HG02973 (cell line): ENCODE data around the gene CSNK1G3.
A peak's percentile ranks its signal among the peaks of the same experiment; 100 is the strongest.

Experiments used
- ATAC-seq: cut with Tn5 transposase; IDR thresholded peaks from one replicate; pipeline ENCODE4 v1.9.1; 2021; ENCODE audit warnings: moderate library complexity; ENCODE audit not compliant: unreplicated experiment

The CSNK1G3 gene

DNA sequence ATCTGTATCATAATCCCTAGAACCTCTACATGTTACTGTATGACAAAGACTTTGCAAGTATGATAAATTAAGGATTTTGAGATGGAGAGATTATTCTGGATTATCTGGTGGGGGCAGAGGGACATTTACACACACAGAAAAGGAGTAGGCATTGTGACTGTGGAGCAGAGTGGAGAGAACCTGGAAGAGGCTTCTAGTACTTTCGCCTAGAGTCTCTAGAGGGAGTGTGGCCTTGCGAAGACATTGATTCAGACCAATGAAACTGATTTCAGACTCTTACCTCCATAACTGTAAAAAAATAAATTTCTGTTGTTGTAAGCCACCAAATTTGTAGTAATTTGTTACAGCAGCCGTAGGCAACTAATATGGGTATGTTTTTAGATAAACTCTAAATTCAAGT, 45.9 kb downstream of the CSNK1G3 start:
- no peak for ATAC-seq

DNA sequence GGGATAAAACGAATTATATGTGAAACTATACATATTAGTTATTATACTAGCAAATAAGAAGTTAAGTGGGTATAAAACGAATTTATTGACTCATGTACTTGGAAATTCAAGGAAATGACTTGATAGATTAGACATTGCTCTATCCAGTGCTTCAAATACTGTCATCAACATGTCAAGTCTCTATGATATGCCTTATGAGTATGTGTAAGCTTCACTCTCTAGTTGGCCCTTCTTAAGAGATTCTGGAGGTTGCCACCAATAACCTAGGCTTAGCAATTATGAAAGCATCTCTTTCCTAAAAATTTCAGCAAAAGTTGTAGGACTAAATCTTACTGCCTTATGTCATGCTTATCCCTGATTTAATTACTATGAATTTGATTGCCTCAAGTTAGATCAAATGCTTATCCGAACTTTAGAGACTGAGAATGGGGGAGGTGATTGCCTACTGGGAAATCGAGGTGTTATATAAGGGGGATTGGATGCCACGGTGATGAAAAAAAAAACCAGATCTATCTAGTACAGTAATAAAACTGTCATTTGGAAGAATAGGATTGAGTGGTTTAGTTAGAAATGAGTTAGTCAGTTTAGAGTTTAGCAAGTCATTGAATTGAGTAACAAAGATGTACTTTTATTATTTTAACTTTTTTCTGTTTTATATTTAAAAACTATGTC, 46.9 kb downstream of the CSNK1G3 start:
- ATAC-seq = no peak

DNA sequence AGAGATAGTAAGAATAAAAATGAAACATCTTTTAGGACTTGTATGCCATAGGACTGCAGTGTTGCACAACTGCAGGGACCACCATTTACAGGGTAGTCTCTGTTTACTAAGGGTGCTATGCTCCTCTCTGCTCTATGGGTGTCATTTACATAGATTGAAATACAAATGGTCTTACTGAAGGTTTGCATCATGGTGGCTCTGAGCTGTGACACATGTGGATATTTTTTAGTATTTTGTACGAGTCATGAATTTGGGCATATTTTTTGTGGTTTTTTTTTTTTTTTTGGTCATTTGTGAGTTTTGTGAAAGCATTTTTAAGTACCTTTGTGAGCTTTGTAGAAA, 47.4 kb downstream of the CSNK1G3 start:
- ATAC-seq = no peak

DNA sequence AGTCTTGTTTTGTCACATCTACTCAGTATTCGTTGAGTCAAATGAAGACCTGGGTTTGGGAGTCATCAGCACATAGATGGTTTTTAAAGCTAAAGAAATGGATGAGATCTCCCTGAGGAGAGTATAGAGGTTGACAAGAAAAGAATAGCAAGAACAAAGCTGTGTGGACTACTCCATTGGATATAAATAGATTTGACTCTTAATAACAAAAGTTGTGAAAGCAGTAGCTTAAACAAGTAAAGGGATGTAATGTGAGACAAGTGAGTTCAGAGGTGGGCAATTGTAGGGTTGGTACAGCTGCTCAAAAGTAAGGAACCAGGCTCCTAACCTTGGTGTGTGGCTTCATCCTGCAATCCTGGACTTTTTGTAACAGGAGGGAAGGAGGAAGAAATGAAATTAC, 49.3 kb downstream of the CSNK1G3 start:
- no peak for ATAC-seq

DNA sequence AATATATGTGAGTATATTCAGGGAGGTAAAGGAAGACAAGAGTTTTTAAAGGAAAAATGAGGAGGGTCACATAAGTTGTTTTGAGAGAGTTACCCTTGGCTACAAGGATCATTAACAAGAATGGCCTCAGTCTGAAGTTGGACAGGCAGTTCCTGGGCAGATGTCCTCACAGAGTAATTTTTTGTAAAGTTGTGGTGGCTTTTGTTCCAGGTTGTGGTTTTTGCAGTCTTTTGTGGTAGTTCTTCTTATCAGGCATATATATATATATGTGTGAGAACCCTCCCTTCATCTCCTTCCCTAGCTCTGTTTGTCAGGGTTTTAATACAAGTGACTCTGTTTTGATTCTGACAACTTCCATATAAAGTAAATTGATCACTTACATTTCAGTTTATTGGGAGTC, 60.0 kb downstream of the CSNK1G3 start:
- ATAC-seq = no peak

DNA sequence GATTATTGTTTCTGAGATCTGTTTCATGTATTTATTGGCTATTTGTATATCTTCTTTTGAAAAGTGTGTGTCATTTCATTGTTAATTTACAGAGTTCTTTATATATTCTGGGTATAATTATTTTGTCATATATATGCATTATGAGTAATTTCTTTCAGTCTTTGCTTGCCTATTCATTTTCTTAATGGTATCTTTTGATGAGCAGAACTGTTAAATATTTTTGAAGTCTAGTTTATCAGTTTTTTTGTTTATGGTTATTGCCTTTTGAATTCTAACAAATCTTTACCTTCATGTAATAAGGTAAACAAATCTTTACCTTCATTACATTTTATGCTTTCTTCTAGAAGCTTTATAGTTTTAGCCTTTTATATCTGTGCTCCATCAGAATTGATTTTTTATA, 66.4 kb downstream of the CSNK1G3 start:
- ATAC-seq = no peak

DNA sequence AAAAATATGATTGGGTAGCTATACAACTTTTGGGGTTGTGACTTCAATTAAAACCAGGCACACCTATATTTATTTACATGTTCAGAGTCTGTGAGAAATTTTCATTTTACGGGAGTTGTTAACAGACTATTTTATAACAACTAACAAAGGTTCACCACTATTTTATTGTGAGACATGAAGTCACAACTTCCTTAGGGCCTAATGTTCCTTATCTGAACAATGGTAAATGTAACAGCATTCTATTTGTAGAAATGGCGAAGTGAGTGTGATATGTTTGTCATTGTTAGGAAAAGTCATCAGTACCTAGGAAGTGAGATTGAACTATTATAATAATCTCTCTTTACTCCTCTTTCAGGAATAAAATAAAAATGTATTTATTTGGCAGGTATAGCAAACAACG, 67.4 kb downstream of the CSNK1G3 start:
- no peak for ATAC-seq

DNA sequence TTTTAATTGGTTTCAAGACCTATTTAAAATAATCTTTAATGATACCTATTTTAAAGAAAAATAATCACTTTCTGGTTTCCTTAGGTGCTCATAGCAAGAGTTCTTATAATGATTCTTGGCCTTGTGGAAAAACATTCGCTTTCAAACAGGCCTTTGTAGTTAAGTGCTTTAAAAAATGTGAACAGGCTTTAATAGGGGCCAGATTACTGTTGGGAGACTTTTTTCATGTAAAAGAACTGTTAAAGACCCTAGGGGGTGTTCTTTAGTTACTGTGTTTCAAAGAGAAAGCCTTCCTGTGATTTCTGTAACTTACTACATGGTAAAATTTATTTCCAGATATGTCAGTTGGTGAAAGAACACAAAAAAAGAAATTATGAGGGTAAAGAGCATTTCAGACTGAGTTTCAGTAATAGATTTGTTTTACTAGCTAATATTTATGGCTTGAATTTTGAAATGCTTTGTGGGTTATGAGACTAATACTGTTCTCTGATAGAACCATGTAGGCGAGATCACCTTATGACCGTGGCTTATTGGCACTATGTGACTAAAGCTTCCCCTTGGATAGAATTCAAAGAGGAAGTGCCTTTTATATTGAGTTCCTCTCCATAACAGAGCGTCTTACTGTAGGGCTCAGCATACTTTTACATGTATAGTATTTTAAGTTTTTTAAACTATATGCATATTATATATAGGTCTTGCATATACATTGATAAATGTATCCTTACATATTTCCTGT, 70.7 kb downstream of the CSNK1G3 start:
- ATAC-seq = no peak

DNA sequence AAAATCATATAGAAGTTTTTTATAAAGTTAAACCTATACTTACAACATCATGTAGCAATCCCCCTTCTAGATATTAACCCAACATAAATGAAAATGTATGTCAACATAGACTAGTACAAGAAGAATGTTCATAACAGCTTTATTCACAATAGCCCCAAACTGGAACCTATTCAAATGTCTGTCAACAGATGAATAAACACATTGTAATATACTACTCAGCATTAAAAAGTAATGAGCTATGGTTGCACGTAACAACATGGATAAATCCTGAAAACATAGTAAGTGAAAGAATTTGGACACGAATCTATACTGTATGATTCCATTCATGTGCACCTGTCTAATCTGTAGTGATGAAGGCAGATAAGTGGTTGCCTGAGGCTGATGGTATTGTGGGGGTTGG, 73.9 kb downstream of the CSNK1G3 start:
- no peak for ATAC-seq

DNA sequence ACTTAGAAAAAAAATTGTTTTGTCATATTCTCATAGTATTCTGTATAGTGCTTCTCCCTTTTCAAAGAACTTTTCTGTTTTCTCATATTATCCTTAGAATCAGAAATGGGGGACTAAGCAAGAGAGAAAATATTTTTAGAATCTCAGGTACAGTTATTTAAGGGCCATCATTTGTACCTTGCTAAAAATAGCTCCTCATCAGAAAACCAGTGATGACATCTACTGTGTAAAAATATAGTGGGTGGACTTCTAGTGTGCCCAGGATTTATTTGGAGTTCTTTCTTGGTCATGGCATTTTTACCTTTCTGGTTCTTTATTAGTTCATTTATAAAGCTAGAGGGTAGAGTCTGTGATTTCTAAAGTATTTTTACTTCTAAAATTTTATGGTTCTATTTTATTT, 82.5 kb downstream of the CSNK1G3 start:
- no peak for ATAC-seq

DNA sequence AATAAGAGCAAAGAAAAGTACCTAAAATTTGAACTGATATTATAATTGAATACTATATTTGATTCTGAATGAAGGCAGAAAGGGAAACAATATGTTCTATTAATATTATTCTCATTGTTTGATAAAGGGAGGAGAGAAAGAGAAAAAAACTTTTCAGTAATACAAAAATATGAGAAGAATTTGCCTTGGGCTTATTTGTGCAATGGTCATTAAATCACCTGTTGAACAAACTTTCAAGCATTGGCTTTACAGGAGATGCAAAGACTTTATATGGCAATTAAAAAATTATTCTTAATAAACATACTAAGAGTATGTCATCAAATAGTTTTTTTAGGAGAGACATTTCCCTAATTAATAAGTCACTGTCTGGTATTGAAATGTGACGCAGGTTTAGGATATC, 85.0 kb downstream of the CSNK1G3 start:
- no peak for ATAC-seq

DNA sequence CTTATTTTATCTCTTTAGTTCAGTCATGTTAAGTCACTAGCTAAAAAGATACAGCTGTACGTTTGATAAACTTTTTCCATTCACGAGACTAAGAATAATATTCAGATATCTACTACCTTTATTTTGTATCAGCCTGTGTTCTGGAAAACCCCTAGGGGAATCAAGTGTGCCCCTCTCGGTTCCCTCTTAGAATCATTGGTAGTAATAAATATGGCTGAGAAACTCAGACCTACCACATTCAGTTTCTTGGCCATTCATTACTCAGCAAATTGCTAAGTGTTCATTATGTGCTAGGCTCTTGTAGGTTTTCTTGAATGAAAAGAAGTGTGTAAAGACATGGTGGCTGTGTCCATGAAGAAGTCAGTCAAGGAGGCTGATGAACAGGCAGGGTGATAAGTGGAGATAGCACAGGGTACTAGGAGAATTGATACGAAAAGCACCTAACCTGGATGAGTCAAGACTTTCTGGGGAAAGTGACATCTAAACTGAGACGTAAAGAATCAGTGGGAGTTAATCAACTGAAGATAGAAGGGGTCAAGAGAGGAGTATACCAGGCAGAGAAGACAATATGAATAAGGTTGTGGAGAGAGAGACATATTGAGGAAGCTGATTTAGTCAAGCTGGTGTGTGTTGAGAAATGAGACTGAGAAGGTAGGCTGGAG, 86.2 kb downstream of the CSNK1G3 start:
- peak; percentile 53 for ATAC-seq

DNA sequence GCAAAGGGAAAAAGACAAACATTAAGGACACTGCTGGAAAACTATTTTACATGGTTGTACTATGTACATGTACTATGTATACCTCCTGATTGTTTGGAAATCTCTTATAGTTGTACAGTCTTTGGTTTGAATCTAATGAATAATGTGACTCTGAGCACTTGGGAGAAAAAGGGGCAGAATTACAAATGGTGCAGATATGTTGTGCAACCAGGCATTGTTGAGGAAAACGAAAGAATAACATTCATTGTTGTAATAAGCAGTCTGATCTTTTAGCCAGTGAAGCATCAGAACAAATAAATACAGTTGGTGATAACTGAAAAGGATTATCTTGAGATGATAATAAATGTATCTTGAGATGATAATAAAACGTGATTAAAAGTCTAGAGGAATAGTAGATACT, 87.2 kb downstream of the CSNK1G3 start:
- no peak for ATAC-seq

DNA sequence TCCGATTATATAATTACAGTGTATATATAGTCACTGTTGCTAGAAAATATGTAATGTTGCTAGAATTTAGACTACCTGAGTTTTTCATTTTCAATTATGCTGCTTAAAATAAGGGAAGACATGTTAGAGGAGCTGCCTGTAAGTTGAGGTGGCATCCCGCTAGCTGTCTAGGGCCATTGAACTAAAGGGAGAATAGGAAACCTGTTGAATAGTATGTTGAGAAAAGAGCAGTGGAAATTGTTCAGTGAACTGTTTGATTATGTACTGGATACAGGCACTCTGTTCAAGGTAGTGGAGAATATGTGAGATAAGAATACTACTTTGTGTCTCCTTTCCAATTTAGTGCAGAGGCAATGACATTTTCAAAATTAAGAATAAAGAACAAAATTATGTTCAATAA, 89.6 kb downstream of the CSNK1G3 start:
- no peak for ATAC-seq

DNA sequence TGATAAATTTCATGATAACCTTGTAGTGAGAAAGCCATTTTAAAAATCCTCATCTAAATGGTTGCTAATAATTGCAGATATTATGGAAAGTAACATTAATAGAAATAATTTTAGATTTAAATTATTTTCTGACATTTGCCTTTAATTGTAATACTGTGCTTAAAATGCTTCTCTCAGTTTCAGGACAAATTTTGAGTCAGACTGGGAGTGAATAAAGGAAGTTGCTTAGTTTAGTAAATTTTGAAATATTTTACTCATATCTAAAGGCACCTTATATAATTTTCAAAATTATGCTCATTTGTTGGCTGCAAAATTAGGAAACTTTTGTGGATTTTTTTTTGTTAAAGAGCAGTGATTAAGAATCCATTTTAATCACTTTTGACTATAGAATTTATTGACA, 93.8 kb downstream of the CSNK1G3 start:
- peak; percentile 68 for ATAC-seq

DNA sequence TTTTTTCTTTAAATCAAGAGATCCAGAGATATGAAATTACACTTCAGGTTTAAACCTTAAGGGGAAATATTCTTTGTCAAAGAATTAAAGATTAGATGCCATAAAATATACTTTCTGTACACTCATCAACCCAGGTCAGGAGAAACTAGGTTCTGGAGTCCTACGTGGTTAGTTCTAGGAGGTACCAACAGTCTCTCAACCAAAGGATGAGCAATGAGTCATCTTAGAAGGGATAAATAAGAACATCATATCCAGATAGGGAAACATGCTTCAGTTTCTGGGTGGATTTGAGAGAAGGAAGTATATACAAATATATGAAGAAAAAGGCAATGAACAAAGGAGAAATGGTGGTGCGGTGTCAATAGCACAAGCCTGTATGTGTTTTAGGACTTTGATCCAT, 98.2 kb downstream of the CSNK1G3 start:
- ATAC-seq = no peak

DNA sequence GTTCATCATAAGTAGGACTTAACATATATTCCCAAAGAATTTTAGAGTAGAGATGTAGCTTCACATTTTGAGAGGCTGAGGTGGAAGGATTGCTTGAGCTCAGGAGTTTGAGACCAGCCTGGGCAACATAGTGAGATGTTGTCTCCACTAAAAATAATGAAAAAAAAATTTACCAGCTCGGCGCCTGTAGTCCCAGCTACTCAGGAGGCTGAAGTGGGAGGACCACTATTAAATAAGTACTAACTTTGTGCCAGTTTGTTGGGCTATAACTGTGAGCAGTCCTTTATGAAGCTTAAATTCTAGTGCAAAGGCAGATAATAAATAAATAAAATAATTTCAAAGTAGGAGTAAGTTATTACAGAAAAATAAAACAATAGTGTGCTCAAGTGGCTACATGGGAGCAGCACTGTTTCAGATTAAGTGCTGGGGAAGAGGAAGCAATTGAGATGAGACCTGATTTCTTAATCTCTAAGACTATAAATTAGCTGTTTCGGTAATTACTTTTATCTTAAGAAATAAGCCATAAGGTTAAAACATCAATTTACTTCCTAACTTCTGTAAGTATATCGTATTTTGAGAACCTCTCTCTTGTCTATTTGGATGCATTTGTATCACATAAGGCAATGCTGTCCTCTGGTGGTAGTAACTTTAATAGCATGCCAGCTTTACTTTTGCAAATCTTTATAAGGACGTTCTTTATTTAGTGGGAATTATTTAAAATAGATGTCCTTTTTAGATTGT, 98.9 kb downstream of the CSNK1G3 start:
- peak; percentile 54 for ATAC-seq

DNA sequence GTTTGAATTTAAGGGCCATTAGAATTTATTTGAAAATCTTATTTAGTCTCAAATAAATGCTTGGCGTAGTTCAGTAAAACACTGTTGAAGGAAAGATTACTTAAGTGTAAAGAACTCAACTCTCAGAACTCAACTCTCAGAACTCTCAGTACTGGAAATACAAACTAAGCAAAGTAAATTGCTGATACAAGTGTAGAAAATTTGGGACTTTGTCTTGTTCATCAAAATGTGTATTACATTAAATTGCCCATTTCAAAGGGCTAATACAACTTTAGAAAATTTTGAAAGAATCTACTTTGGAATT, 99.4 kb downstream of the CSNK1G3 start:
- ATAC-seq = no peak

DNA sequence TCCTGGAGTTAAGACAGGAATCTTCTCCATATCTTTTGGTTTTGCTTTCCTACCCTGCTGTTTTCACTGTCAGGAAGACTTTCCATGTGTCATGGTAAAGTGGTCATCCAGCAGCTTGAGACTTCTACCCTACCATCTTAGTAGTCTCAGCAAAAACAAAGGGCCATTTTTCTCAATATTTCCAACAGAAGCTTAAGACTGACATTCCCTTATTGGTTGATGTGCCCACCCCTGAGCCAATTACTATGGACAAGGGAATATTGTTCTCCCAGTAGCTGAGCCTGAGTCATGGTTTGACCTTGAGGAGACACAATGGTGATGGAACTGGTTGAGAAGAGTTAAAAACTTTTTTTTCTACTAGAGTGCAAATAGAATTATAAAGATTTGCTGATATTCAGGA, 105.6 kb downstream of the CSNK1G3 start:
- ATAC-seq = no peak

DNA sequence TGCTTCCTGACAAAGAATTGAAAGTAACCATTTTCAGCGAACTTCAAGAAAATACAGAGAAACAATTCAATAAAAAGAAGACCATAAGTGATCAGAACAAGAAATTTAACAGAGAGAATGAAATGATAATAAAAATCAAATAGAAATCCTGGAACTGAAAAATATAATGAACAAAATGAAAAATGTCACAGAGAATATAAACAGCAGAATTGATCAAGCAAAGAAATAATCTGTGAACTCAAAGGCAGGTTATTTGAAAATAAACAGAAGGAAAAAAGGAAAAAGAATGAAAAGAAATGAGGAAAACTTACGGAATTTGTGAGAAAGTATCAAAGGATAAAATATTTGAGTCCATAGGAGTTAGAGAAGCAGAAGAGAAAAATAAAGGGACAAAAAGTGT, 114.1 kb downstream of the CSNK1G3 start:
- no peak for ATAC-seq

DNA sequence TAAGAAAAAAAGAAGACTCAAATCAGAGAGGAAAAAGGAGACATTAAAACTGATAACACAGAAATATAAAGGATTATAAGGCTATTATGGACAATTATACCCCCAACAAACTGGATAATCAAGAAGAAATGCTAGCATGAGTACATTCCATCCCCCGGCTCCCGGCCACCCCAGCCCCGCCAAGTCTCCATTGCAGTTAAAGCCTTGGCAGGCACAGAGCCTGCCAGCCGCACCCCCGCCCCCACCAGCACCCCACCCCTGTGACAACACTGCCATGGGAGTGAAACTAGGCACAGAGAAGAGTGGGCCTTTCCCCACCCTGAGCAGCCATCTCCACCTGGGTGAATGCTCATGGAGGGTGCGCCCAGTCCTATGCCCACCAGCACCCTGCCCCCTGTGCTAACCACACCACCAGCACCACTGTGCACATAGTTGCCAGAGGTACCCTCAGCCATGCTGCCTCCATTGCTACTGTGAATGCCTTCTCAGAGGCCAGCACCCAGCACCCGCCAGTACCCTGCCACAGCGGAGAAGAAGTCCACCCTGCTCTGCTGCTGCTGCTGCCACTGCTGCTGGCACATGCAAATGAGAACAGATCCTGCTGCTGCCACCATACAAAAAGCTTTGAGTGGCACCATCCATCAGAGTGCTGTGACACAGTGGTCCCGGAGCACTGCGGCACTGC, 117.0 kb downstream of the CSNK1G3 start:
- no peak for ATAC-seq
